OCI-LY7 (cell line): ENCODE results near the gene WDR35. TPM values are rescaled to one million over a fixed set of nuclear protein-coding genes. Genes with fewer than 3 reads are reported as not detected.

Experiments used
- BruUV-seq: library from RNA; stranded (reverse); fragments of 400-500 nt; replicated peaks from 2 replicates; lab custom pipeline; 2021; lab: Mats Ljungman, UMichigan
- CTCF ChIA-PET: fragments of 300-600 bp; sonication (Branson Sonifier 250); formaldehyde crosslinking; loops from one replicate; lab custom pipeline; 2022; ENCODE audit warnings: antibody characterized with exemption; ENCODE audit not compliant: unreplicated experiment; lab: Charles Lee
- POLR2A ChIA-PET: fragments of 300-600 bp; sonication (Branson Sonifier 250); formaldehyde crosslinking; loops from one replicate; lab custom pipeline; 2022; ENCODE audit warnings: antibody characterized with exemption; lab: Charles Lee
- DNase-seq: peaks from one replicate; pipeline ENCODE4 v3.0.0-alpha.2; 2015; ENCODE audit warnings: low spot score
- H2AFZ ChIP-seq: fragments of 200-600 bp; sonication (generic), shearing (Covaris generic); 2 replicates; pipeline ENCODE4 v1.6.1; 2014; ENCODE audit warnings: mild to moderate bottlenecking, antibody characterized with exemption, low read length, moderate library complexity
- H3K27ac ChIP-seq: fragments of 200-600 bp; sonication (generic); 2 replicates; pipeline ENCODE4 v1.5.1; 2014; ENCODE audit warnings: mixed run types, low read depth, mild to moderate bottlenecking, moderate library complexity, low read length, inconsistent platforms; ENCODE audit not compliant: poor library complexity, severe bottlenecking
- H3K36me3 ChIP-seq: fragments of 200-600 bp; sonication (generic); 2 replicates; pipeline ENCODE4 v1.6.1; 2014; ENCODE audit warnings: mild to moderate bottlenecking, antibody characterized with exemption, low read length, moderate library complexity, mixed read lengths; ENCODE audit not compliant: insufficient read depth
- H3K4me1 ChIP-seq: fragments of 200-600 bp; sonication (generic); 2 replicates; pipeline ENCODE4 v1.5.1; 2014; ENCODE audit warnings: mild to moderate bottlenecking, low read length; ENCODE audit not compliant: insufficient read depth, poor library complexity, severe bottlenecking
- H3K4me2 ChIP-seq: fragments of 200-600 bp; sonication (generic); 2 replicates; pipeline ENCODE4 v1.6.1; 2014; ENCODE audit warnings: mild to moderate bottlenecking, low read length
- H3K4me3 ChIP-seq: fragments of 200-600 bp; sonication (generic); 2 replicates; pipeline ENCODE4 v1.5.1; 2014; ENCODE audit warnings: mild to moderate bottlenecking, low read depth, low read length; ENCODE audit not compliant: poor library complexity, severe bottlenecking
- H3K79me2 ChIP-seq: fragments of 200-600 bp; sonication (generic); 2 replicates; pipeline ENCODE4 v1.6.1; 2016; ENCODE audit warnings: low read depth, mild to moderate bottlenecking, low read length, moderate library complexity, mixed read lengths; ENCODE audit not compliant: insufficient read depth
- H3K9me2 ChIP-seq: fragments of 200-600 bp; sonication (generic); 2 replicates; pipeline ENCODE4 v1.6.1; 2016; ENCODE audit warnings: mild to moderate bottlenecking, low read length, mixed read lengths; ENCODE audit not compliant: insufficient read depth
- H3K9me3 ChIP-seq: fragments of 200-600 bp; sonication (generic); 2 replicates; pipeline ENCODE4 v1.6.1; 2014; ENCODE audit warnings: mild to moderate bottlenecking, mixed run types, low read length, mixed read lengths
- H4K20me1 ChIP-seq: fragments of 200-600 bp; sonication (generic); 2 replicates; pipeline ENCODE4 v1.6.1; 2014; ENCODE audit warnings: mild to moderate bottlenecking, antibody characterized with exemption, low read length, moderate library complexity, mixed read lengths; ENCODE audit not compliant: insufficient read depth
- CTCF ChIP-seq: fragments of 200-600 bp; sonication (generic); conservative IDR thresholded peaks from 2 replicates; pipeline ENCODE4 v1.5.1; 2014; ENCODE audit warnings: mild to moderate bottlenecking, antibody characterized with exemption, low read length, moderate library complexity, mixed read lengths
- EZH2phosphoT487 ChIP-seq: fragments of 200-600 bp; sonication (generic); IDR thresholded peaks from 2 replicates; pipeline ENCODE4 v1.6.1; 2018; ENCODE audit warnings: low read depth, borderline replicate concordance, mild to moderate bottlenecking, mixed run types, antibody characterized with exemption, low read length, moderate library complexity, mixed read lengths
- intact Hi-C: fragments of 100-400 bp; cut with micrococcal nuclease; formaldehyde crosslinking; loops from one replicate; pipeline ENCODE4 v1.10.0; 2022; ENCODE audit not compliant: unreplicated experiment
- total RNA-seq, 2 experiments: library from RNA; depleted of rRNA in 1 of 2; stranded (reverse); fragments of >200 nt in 1 of 2; shearing (Covaris generic) in 1 of 2; gene quantifications; 2 replicates each; pipeline ENCODE4 v1.2.3, GENCODE V29; 2014 to 2022

WDR35 gene
- total RNA-seq, 2 experiments from 2014 or later, result 0.06 to 1.5 TPM

- Histone ChIP-seq H2AFZ (no peak overlapping the region), H3K79me2 (no peaks in the 10 kb centered on the region), H3K27ac (no peak overlapping the region), H3K9me2 (no peaks in the 10 kb centered on the region), H3K36me3 (peaks cover 32% of the 10 kb centered on the region), H3K4me3 (no peak overlapping the region), H3K4me1 (no peaks in the 10 kb centered on the region), H4K20me1 (no peaks in the 10 kb centered on the region), H3K9me3 (peaks cover 10% of the 10 kb centered on the region; the same call in 1 of the 2 replicates), H3K4me2 (no peak overlapping the region)
- DNase-seq, result no peak
- no TSS peak for BruUV-seq
- ChIA-PET POLR2A (no interaction called here), CTCF (no interaction called here)
- TF ChIP-seq EZH2phosphoT487, result no peak
- TF ChIP-seq CTCF, result no peak
- intact Hi-C loops, result no loop called here
Observed at GRCh38 chr2:20025065-20025786, 35.3 kb upstream of the WDR35 start.

- no peaks in the 10 kb centered on the region for H3K9me2 ChIP-seq
- no peak overlapping the region for H3K4me3 ChIP-seq
- ChIA-PET POLR2A (no interaction called here), CTCF (no interaction called here)
- TF ChIP-seq EZH2phosphoT487, result no peak
- TF ChIP-seq CTCF, result no peak
- H3K36me3 ChIP-seq, result peaks cover 16% of the 10 kb centered on the region
- H3K4me2 ChIP-seq, result no peak overlapping the region
- BruUV-seq, result no TSS peak
- H3K79me2 ChIP-seq, result no peaks in the 10 kb centered on the region
- no peak for DNase-seq
- intact Hi-C loops, result no loop called here
- H2AFZ ChIP-seq, result no peak overlapping the region
- no peaks in the 10 kb centered on the region for H3K9me3 ChIP-seq
- no peak overlapping the region for H3K27ac ChIP-seq
- no peaks in the 10 kb centered on the region for H3K4me1 ChIP-seq
- H4K20me1 ChIP-seq, result no peaks in the 10 kb centered on the region
Observed at GRCh38 chr2:20023688-20024087, 33.8 kb upstream of the WDR35 start.

GRCh38 chr2:20021405-20022009 is 31.6 kb upstream of the WDR35 start:
- no peak overlapping the region for H3K4me3 ChIP-seq
- no peaks in the 10 kb centered on the region for H3K4me1 ChIP-seq
- H3K79me2 ChIP-seq, result no peaks in the 10 kb centered on the region
- no peak for DNase-seq
- TF ChIP-seq CTCF (no peak), EZH2phosphoT487 (no peak)
- CTCF ChIA-PET, result no interaction called here
- intact Hi-C loops, result no loop called here
- no peak overlapping the region for H3K27ac ChIP-seq
- POLR2A ChIA-PET, result no interaction called here
- no peaks in the 10 kb centered on the region for H4K20me1 ChIP-seq
- no peak overlapping the region for H3K4me2 ChIP-seq
- H3K9me3 ChIP-seq, result no peaks in the 10 kb centered on the region
- BruUV-seq, result no TSS peak
- H3K9me2 ChIP-seq, result no peaks in the 10 kb centered on the region
- no peak overlapping the region for H2AFZ ChIP-seq
- no peaks in the 10 kb centered on the region for H3K36me3 ChIP-seq
